ENCODE data around the gene SUSD6.
"Not testable (repeated sequence)": the region's sequence is repeated elsewhere in the genome, so short reads cannot be mapped to it uniquely, and the experiment has no call there.

The SUSD6 gene

DNA sequence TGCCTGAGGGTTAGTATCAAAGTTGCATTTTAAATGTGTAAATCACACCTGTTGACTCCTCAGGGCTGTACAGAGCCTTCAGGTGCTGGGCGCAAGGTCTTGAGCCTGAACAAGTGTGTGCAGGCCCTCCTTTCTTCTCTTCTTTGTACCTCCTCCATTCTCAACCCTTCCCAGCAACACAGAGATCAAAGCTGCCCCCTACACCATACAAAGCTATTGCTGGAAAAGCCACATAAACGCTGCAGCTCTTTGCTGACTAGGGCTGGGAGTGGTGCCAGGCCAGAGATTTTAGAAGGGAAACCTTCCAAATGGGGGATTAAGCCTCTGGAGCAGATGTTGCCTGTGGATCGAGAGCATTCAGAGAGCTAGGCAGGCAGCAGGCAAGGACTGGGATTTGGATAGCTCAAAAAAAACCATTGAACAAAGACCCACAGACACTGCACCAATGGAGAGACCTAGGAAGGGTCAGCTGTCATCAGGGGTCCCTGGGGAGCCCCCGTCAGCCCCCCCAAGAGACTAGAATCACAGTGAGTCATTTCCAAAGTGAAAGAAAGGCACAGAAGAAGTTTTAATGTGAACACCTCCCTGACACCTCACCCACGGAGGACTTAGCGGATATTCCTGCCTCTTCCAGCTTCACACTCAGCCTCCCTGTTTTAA is 18.2 kb upstream of the SUSD6 start:
- no peak for DNase-seq (ENCODE audit: low spot score)

DNA sequence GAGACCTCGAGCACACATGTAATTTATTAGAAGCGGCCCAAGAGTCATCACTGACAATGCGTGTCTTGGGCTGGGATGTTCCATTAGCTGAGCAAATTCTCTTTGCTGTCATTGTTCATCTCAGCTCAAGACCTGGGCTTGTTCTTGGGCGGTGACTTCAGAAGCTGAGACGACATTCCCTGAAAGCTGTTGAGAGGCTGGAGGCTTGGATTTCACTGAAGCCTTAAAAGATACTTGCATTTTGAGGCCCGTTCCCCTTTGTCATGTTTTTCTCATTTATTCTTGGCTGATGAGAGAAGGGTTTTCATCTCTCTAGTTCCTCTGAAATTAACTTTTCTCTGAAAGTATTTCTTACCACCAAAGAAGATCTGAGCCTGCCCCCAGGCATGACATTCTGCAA is 16.6 kb upstream of the SUSD6 start:
- DNase-seq (ENCODE audit: low spot score), result no peak

DNA sequence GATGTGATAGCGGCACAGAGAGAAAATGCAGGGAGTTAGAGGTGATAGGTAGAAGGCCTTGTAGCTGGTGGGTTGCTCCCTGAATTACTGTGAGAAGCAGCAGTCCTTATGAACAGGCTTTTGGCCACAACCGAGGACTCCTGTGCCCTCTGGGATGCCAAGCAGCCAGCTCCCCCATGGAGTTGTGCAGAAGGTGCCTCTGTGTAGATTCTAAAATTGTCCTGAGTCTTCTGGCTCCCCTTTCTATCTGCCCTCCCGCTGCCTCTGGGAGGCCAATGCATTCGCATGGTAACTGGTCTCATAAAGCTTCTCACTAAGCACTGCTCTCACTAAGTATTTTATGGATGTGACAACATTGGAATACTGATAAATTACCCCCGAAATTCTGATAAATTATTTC is 16.1 kb upstream of the SUSD6 start:
- no peak for DNase-seq (ENCODE audit: low spot score)

DNA sequence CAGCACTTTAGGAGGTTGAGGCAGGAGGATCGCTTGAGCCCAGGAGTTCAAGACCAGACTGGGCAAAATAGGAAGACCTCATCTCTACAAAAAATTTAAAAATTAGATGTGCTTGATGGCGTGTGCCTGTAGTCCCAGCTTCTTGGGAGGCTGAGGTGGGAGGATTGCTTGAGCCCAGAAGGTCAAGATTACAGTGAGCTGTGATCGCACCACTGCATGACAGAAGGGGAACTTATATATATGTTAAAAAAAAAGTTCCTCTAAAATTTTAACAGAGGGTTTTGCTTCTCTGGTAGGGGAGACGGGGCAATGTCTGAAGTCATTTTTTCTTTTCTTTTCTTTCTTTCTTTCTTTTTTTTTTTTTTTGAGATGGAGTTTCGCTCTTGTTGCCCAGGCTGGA is 12.0 kb upstream of the SUSD6 start:
- DNase-seq (ENCODE audit: low spot score), result not testable (repeated sequence)

DNA sequence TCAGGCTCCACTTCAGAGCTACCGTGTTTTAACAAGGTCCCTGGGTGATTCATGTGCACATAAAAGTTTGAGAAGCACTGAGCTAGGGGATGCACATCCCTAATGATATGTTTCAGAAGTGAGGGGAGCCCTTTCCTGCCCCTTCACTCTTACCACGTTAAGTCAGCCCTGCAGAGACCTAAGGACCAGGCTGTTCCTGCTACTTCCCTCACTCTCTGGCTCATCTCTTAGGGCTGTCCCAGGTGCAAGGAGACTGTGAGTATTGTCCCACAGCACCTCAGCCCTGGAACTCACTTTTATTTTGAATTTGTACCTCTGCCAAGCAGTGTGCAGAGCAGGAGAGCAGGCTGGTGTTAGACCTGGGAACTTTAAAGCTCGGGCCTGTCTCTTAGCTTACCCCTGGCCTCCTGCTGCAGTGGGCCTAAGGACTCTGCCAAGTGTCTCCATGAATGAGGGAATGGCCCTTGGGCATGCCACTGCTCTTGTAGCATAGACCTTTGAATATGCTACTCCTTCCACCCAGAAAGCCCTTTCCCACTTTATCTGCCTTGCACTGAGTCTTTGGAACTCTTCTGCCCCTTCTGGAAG is 11.0 kb upstream of the SUSD6 start:
- DNase-seq (ENCODE audit: low spot score), result no peak

DNA sequence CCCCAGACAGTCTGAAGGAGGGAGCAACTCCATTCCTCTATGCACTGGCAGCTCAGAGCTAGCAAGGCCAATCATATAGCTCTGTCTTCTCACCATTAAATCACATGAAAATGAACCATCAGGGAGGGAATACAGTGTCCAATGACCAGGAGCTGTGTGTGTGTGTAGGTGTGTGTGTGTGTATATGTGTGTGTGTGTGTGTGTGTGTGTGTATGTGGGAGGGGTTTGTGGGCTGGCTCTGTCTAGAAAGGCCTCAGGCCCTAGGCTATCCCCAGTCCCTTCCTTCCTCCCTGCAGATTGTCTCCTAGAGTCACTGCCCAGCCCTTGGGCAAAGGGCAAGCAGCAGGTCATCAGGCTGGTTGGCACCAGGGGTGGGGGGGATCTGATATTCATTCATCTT is 5.7 kb upstream of the SUSD6 start:
- no peak for DNase-seq (ENCODE audit: low spot score)

DNA sequence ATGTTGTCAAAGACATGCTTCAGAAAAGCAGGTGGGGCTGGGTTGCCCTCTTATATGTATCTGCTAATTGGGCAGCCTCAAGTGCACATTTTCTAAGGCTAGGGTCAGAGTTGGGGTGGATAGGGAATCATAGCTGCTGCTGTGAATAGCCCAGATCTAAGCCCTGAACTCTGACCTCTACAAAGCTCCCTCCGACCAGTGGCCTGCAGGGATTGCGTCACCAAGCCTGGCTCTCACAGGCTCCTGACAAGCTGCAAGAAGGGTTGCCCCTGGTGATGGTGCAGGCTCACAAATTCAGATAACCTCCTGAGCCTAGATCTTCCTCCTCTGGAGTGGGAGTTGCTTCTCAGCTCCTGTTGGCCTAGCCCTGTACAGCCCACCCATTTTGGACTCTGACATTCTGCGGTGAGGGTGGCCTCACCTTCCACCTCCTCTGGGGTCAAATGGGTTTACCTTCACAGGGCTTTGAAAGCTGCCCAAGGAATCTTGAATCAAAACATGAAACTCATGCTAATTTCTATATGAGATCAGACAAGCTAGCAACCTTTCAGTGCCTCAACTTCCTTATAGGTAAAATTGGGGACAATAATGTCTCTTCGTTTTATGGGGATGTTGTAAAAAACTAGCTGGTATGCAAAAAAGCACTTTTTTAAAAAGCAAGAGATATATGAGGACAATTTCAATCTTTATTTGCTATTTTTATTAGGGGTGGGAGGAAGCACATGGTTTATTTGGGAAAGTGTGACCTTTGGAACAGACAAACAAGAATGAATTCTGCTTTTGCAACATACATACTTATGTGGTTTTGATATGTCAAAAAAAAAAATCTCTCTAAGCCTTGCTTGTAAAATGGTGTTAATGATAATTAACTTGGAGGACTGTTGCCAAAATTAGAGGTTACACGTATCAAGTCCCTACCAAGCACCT is 4.9 kb upstream of the SUSD6 start:
- DNase-seq (ENCODE audit: low spot score), result peak; percentile 52

DNA sequence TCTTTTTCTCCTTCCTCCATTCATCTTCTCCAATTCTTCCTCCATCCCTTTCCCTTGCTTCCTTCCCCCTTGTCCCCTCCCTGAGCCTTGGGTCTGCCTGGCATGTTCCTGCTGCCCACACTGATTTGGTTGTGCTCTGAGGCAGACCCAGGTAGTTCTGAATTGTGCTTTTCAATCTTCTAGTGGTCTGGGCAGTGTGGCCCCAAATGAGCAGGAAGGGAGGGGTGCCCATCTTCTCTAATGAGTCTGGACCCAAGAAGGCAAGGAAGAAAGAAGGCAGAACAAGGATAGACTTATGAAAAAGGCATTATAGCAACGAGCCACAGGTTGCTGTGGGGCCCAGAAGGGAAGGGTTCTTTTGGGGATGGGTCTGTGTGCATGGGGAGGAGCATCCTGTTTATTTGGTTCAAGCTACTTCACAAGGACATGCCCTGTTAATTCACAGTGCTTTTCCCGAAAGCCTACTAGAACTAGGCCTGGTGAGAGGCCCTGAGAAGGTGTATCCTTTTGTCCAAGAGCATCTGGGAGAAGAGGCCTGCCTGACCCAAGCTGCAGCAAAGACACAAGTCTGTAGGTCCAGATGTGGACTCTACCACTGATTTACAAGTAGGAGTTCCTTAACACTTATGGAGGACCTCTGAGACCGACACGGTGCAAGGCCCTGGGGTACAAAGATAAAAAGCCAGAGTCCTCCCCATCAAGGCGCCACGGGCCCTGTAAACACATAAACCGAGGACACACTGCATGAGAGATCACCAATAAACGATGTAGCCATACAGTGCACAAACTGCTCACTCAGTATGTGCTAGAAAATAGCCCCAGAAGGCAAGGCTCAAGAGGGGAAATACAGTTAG is 1.1 kb upstream of the SUSD6 start:
- DNase-seq (ENCODE audit: low spot score), result no peak

DNA sequence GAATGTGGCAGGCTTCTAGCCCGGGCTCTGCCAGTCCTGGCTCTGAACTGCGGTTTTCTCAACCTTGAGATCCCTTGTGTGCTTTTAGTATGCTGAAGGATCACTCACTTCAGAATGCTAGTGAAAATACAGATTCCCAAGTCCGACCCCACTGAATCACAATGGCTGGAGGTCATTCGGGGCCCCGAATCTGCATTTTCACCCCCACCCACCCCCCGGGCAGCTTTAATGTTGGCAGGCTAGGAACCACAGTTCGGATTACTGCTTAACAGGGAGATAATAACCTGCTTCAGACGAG is 573 bp upstream of the SUSD6 start:
- no peak for DNase-seq (ENCODE audit: low spot score)

DNA sequence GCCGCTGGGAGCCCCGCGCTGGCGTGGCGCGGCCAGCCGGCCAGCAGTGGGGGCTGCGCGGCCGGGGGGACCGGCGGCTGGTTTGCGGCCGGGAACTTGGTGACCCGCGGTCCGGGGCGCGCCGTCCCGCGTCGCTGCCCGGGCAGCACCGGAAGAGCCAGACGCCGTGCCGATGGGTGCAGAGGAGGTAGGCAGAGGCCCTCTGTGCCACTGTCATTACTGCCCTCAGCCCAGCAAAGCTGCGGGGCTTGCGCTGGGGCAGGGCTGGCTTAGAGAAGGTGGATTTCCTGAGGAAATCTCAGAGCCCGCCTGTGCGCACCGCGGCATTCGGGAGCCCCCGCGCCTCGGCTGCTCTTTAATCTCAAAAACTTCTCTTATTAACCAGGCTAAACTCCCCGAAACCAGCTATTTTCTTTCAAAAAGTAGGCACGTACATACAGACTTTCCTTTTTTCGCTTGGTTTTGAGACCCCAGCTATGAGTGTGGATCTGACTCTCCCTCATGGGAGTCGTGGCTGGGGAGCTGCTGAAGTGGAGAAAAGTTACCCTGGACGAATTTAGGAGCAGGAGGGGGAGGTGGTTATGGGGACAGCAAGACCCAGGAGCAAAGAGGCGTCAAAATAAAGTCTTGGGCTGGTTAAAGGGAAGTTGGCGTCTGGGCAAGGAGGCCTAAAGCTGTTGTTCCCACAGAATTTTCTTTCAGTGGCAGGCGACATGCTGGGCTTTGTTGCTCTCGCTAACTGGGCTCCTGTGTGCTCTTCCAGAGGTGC is 802 bp downstream of the SUSD6 start:
- no peak for DNase-seq (ENCODE audit: low spot score)

DNA sequence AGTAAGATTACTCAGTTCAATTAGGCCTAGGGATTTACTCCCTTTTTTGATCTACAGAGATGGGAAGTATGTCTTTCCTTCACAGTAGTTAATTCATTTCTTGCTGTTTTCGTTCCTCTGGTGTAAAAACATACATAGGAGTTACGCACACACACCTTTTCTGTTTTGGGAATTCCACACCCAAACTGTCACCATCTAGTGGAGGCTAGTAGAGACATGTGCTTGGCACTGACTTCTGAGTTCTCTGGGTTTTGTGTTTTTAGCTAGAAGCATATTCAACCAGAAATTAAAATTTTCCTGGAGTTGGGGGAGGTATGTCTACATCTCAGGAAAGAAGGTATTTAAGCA is 1.4 kb downstream of the SUSD6 start:
- DNase-seq (ENCODE audit: low spot score), result no peak

DNA sequence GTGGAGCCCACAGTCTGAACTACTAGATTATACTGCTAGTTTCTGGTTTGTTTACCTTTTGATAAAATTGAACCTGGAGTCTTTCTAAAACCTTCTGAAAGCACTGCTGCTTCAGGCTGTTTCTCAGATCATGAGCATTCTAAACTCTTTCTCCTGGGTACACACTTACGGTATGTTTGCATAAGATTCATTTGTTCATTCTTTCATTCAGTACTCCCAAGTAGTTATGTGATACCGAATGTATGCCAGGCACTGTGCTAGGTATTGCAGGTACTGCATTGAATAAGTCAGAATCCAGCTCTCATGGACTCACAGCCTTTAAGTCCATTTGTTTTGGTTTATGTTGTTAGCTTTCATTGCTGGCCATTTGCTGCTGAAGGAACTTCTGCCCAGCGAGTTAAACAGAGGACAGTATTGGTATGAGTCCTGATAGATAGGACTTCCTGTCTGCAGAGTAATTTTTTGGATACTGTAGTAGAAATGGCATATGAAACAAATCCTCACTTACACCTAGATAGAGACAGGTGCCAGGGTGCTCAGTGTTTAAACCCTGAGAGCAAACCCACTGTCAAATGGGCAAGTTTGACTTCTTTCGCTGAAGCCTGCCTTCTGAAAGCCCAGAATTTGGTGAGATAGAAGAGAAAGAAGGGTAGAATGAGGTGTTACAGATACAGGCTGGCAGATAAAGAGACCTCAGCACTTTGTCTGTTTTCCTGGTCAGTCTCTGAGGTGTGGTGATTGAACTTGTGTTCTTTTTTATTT is 2.1 kb downstream of the SUSD6 start:
- DNase-seq (ENCODE audit: low spot score), result no peak

DNA sequence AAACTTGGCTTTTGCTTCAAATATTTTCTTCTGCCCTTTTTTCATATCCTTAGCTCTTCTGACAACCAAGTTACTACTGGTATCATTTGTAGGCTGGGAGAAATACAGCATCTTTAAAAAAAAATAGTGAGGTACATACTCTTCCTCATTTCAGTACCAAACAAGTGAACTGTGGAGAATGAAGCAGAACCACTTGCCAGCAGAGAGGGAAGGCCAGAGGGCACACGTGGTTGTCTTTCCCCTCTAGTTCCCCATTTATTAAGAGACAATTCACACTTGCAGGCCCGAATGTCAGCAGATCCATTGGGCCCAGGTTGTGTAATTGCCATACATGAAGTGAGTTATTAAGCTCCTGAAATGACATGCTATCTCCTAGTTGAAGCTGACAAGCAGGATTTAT is 3.2 kb downstream of the SUSD6 start:
- DNase-seq (ENCODE audit: low spot score), result no peak

DNA sequence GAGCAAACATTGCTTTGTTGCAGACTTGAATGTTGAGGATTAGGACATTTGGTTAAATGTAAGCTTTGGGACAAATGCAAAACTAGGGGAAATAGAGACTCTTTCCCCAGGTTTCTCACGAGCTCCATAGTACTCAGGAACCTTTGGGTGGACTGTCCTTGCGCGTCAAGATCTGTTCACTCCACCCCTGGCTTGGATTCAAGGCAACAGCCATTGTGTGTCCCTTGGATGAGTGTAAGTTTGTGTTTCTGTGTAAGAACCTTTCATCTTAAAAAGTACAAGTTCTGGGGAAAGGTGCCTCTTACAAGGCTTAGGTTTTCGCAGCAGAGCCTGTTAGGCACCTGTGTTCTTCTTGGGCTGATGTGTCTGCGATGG is 3.7 kb downstream of the SUSD6 start:
- DNase-seq (ENCODE audit: low spot score), result no peak

DNA sequence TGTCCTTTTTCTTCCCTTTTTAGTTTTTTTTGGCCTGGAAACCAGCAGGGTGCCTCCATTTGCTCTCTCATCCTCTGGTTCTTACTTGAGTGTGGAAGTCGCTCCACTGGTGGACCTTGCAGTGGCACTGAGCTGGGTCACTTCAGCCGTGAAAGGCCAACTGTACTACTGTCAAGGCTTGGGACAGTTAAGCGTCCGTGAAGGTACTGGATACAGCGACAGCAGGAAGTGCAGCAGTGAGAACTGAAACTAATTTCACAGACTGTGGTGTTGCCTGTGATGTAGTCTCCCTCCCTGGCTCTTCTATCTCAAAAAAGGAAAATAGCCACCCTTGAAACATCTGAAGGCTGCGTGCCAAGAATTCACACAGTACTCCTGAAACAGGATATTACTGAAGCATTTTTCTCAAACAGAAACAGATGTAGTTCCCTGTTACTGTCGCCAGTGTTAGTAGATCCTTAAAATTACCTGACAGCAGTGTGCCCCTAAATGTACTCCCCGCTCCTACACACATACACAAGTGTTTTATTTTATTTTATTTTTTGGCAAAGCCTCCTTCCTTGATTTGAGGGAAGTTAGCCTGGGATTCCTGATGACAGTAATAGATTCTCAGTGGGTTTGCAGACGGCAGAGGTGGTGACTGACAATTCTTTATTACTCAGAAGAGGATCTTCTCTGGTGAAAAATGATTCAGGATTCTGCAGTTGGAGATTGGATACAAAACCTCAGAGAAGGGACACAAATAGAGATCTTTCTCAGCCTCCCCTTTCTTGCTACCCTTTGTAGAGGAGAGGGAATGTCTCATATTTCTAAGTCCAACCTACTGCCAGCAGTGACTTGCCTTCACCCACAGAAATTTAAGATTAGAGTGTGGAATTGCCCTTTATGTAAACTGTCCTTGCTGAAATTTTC is 4.4 kb downstream of the SUSD6 start:
- DNase-seq (ENCODE audit: low spot score), result no peak

DNA sequence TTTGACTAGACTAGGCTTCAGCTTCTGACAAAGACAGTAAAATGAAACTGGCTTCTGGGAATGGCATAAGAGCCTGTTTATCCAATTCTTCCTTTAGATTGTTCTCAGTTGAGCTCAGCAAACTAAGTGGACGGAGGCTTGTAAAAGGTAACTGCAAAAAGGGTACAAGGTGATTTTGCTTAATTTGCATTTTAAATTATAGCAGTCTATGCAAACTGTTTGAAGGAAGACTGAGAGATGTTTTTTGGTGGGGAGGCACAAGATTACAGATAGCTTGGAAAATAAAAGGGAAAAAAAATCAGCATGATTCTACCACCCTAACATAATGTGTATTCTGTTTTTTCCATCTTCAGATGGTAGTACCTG is 5.0 kb downstream of the SUSD6 start:
- DNase-seq (ENCODE audit: low spot score), result no peak

DNA sequence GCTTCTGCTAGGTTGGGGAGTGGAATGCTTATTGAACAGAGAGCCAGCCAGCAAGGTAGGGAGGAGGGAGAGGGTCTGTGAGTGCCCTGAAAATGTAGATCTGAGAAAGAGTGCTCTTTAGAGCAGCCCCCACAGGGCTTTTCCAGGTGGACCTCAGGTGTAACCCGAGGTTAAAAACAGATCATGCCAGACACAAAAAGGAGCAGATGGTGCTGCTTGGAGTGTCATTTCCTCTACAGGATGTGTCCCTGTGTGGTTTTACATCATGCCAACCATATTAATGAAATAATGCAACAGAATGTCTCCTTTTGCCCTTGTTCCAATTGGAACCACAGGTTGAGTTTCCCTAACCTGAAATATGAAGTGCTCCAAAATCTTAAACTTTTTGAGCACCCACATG is 6.4 kb downstream of the SUSD6 start:
- no peak for DNase-seq (ENCODE audit: low spot score)

DNA sequence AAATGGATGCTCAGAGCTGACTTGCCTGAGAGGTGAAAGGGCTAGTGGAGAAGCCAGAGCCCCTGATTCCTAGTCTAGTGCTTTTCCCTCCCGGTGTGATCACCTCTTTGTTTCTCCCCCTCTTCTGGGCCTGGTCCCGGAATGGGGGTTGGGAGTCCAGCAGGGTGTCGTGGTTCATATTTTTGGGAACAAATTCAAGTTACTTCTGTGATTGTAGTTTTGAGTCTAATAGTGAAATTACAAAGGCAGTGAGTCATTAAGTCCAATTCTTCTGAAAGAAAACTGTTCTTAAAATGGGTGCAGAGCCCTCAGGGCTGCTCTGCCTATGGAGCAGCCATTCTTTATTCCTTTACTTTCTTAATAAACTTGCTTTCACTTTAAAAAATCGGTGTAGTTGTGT is 7.6 kb downstream of the SUSD6 start:
- no peak for DNase-seq (ENCODE audit: low spot score)

DNA sequence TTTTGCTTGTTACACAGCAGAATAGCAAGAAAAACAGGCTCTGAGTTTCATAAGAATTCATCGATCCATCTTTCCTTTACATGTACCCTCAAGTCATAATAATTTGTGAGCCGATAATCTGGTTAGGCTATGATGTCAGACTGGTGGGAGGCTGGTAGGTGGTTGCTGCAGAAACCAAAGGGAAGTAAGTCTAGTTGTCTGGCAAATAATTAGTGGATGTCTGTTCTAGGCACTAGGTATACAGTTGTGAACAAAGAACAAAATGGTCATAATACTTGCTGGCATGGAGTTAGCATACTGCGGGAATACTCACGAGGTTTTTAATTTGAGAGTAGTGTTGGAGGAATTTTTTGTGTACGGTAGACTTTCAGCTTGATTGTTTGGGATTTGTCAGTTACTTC is 8.8 kb downstream of the SUSD6 start:
- DNase-seq (ENCODE audit: low spot score), result no peak

DNA sequence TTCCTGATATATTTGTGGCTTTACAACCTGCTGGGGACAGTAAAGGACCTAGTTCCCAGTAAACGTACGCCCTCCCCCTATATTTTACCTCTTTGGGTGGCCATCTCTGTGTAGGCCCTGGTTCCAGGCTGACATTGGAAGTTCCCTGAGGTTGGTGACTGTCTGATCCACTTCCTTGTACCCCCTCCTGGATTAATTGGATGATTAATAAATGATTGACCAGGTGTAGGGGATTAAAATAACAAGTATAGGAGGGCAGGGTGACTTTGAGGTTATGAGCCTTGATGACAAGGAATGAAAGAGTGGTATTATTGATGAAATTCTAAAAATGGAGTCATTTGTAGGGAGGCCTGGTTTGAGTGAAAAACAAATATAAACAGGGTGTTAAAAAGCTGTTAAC is 9.6 kb downstream of the SUSD6 start:
- DNase-seq (ENCODE audit: low spot score), result no peak
